ENCODE measurements around the gene SLC12A1.

SLC12A1 gene

GRCh38 chr15:48221885-48222284, 15.8 kb downstream of the SLC12A1 start:
- no peak overlapping the region for H3K9ac ChIP-seq (ENCODE audit: low read length)
- H3K4me1 ChIP-seq (ENCODE audit: low read length) = no peaks in the 10 kb centered on the region
- no peaks in the 10 kb centered on the region for H4K20me1 ChIP-seq (ENCODE audit: insufficient read depth, low read length)
- no peak for DNase-seq
- H3K79me2 ChIP-seq (ENCODE audit: low read length) = no peaks in the 10 kb centered on the region
- H3K36me3 ChIP-seq (replicated peaks; ENCODE audit: insufficient read depth, low read length) = no peaks in the 10 kb centered on the region
- no peaks in the 10 kb centered on the region for H3K27me3 ChIP-seq (replicated peaks; ENCODE audit: insufficient read depth, low read length)
- no peak overlapping the region for H3K27ac ChIP-seq (ENCODE audit: low read length)
- no peak overlapping the region for H3K4me3 ChIP-seq (ENCODE audit: low read length)
- no peak overlapping the region for H3K4me2 ChIP-seq (ENCODE audit: low read depth, low read length)
- TF ChIP-seq CTCF (IDR thresholded peaks at IDR 0.05; ENCODE audit: low read length) (no peak), EZH2 (optimal IDR thresholded peaks at IDR 0.05; ENCODE audit: low read depth, low read length) (no peak), EZH2phosphoT487 (IDR thresholded peaks at IDR 0.05; ENCODE audit: low read length) (no peak)
- no peaks in the 10 kb centered on the region for H3K9me3 ChIP-seq (replicated peaks; ENCODE audit: insufficient read depth, low read length)
- H2AFZ ChIP-seq (ENCODE audit: low read length) = no peak overlapping the region
- no peaks in the 10 kb centered on the region for H3K9me2 ChIP-seq (replicated peaks; ENCODE audit: insufficient read depth, low read length)
- no peaks in the 10 kb centered on the region for H3F3A ChIP-seq (ENCODE audit: insufficient read depth, low read length)

- no peak overlapping the region for H3K9ac ChIP-seq (ENCODE audit: low read length)
- TF ChIP-seq EZH2 (optimal IDR thresholded peaks at IDR 0.05; ENCODE audit: low read depth, low read length) = no peak
- no peak for TF ChIP-seq EZH2phosphoT487 (IDR thresholded peaks at IDR 0.05; ENCODE audit: low read length)
- TF ChIP-seq CTCF (IDR thresholded peaks at IDR 0.05; ENCODE audit: low read length) = no peak
- H3K4me1 ChIP-seq (ENCODE audit: low read length) = no peaks in the 10 kb centered on the region
- H3K9me3 ChIP-seq (replicated peaks; ENCODE audit: insufficient read depth, low read length) = no peaks in the 10 kb centered on the region
- H3K9me2 ChIP-seq (replicated peaks; ENCODE audit: insufficient read depth, low read length) = no peaks in the 10 kb centered on the region
- H3K4me3 ChIP-seq (ENCODE audit: low read length) = no peak overlapping the region
- no peaks in the 10 kb centered on the region for H3F3A ChIP-seq (ENCODE audit: insufficient read depth, low read length)
- no peaks in the 10 kb centered on the region for H3K79me2 ChIP-seq (ENCODE audit: low read length)
- no peak overlapping the region for H2AFZ ChIP-seq (ENCODE audit: low read length)
- no peaks in the 10 kb centered on the region for H3K36me3 ChIP-seq (replicated peaks; ENCODE audit: insufficient read depth, low read length)
- no peaks in the 10 kb centered on the region for H4K20me1 ChIP-seq (ENCODE audit: insufficient read depth, low read length)
- H3K27me3 ChIP-seq (replicated peaks; ENCODE audit: insufficient read depth, low read length) = no peaks in the 10 kb centered on the region
- H3K27ac ChIP-seq (ENCODE audit: low read length) = no peak overlapping the region
- H3K4me2 ChIP-seq (ENCODE audit: low read depth, low read length) = no peak overlapping the region
- DNase-seq = no peak
Measured at GRCh38 chr15:48222627-48223026, 16.5 kb downstream of the SLC12A1 start.

GRCh38 chr15:48225771-48226170, 19.7 kb downstream of the SLC12A1 start:
- no peaks in the 10 kb centered on the region for H4K20me1 ChIP-seq (ENCODE audit: insufficient read depth, low read length)
- DNase-seq = no peak
- H2AFZ ChIP-seq (ENCODE audit: low read length) = no peak overlapping the region
- H3K36me3 ChIP-seq (replicated peaks; ENCODE audit: insufficient read depth, low read length) = no peaks in the 10 kb centered on the region
- H3K4me1 ChIP-seq (ENCODE audit: low read length) = no peaks in the 10 kb centered on the region
- no peak for TF ChIP-seq CTCF (IDR thresholded peaks at IDR 0.05; ENCODE audit: low read length)
- no peak for TF ChIP-seq EZH2 (optimal IDR thresholded peaks at IDR 0.05; ENCODE audit: low read depth, low read length)
- no peak for TF ChIP-seq EZH2phosphoT487 (IDR thresholded peaks at IDR 0.05; ENCODE audit: low read length)
- H3K9me3 ChIP-seq (replicated peaks; ENCODE audit: insufficient read depth, low read length) = no peaks in the 10 kb centered on the region
- no peak overlapping the region for H3K9ac ChIP-seq (ENCODE audit: low read length)
- H3F3A ChIP-seq (ENCODE audit: insufficient read depth, low read length) = no peaks in the 10 kb centered on the region
- no peak overlapping the region for H3K4me3 ChIP-seq (ENCODE audit: low read length)
- no peaks in the 10 kb centered on the region for H3K9me2 ChIP-seq (replicated peaks; ENCODE audit: insufficient read depth, low read length)
- H3K27me3 ChIP-seq (replicated peaks; ENCODE audit: insufficient read depth, low read length) = no peaks in the 10 kb centered on the region
- H3K79me2 ChIP-seq (ENCODE audit: low read length) = no peaks in the 10 kb centered on the region
- H3K4me2 ChIP-seq (ENCODE audit: low read depth, low read length) = no peak overlapping the region
- H3K27ac ChIP-seq (ENCODE audit: low read length) = no peak overlapping the region

Data from MM.1S (cell line).